ENCODE measurements around the gene DUXB. TPM values are rescaled to one million over a fixed set of nuclear protein-coding genes. Genes with fewer than 3 reads are reported as not detected.

DUXB gene
- total RNA-seq, 1 donor from 2014 or later, result not detected

DNA sequence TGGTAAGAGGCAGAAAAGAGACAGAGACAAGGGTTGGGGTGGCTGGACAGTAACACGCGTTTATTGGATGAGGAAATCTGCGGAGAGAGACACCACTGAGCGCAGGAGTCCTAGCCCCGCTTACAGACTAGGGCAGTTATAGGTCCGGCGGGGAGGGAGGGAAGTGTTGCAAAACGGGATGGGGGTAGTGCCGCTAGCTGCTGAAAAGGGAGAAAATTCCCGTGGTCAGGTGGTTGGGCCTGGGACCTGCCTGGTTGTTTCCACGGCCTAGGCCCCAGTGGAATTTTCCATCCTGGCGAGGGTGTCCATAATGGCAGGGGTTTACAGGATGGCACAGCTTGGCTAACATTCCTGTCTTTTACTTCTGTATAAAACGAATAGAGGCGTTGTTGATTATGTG is 19.0 kb downstream of the DUXB start:
- TF ChIP-seq EZH2 (IDR thresholded peaks at IDR 0.05; ENCODE audit: insufficient read depth, low read length), result no peak
- TF ChIP-seq, protein P1, sequence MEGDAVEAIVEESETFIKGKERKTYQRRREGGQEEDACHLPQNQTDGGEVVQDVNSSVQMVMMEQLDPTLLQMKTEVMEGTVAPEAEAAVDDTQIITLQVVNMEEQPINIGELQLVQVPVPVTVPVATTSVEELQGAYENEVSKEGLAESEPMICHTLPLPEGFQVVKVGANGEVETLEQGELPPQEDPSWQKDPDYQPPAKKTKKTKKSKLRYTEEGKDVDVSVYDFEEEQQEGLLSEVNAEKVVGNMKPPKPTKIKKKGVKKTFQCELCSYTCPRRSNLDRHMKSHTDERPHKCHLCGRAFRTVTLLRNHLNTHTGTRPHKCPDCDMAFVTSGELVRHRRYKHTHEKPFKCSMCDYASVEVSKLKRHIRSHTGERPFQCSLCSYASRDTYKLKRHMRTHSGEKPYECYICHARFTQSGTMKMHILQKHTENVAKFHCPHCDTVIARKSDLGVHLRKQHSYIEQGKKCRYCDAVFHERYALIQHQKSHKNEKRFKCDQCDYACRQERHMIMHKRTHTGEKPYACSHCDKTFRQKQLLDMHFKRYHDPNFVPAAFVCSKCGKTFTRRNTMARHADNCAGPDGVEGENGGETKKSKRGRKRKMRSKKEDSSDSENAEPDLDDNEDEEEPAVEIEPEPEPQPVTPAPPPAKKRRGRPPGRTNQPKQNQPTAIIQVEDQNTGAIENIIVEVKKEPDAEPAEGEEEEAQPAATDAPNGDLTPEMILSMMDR (IDR thresholded peaks at IDR 0.05; ENCODE audit: insufficient read depth, low read depth, low read length), result no peak
- no peak overlapping the region for H3K27ac Mint-ChIP-seq (ENCODE audit: unreplicated experiment)
- no peak overlapping the region for H3K4me2 ChIP-seq (ENCODE audit: low read length)

DNA sequence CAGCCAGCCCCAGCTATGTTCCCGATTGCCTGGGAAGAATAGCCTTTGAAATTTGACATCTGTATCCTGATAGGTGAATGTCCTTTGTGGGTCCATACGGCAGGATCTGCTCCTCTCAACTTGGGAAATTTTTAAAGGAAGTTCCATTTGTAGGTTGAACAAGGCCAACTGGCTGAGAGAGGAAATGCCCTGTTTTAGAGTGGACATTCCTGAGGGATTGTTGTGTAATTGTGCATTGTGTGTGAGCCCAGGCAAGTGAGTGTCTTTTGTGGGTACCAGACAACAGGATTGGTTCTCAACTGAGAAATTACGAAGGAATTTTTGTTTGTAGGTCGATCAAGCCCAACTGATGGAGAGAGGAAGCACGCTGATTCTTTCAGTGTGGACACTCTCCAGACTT is 21.9 kb downstream of the DUXB start:
- H3K9ac ChIP-seq (ENCODE audit: low read length), result no peak overlapping the region
- TF ChIP-seq, protein P1 (IDR thresholded peaks at IDR 0.05; ENCODE audit: insufficient read depth, low read depth, low read length), result no peak
- TF ChIP-seq EZH2 (IDR thresholded peaks at IDR 0.05; ENCODE audit: insufficient read depth, low read length), result no peak
- Mint-ChIP-seq H3K4me1 (ENCODE audit: low read depth, unreplicated experiment) (no peaks in the 10 kb centered on the region), H3K36me3 (ENCODE audit: low read depth, unreplicated experiment) (no peaks in the 10 kb centered on the region), H3K27me3 (ENCODE audit: low read depth, unreplicated experiment) (no peaks in the 10 kb centered on the region), H3K27ac (ENCODE audit: unreplicated experiment) (no peak overlapping the region), H3K4me3 (ENCODE audit: unreplicated experiment) (no peak overlapping the region), H3K9me3 (ENCODE audit: unreplicated experiment) (peaks cover 17% of the 10 kb centered on the region)
- FAIRE-seq (no peak), DNase-seq (ENCODE audit: low read depth) (no peak)
- no peak overlapping the region for H3K27ac ChIP-seq (ENCODE audit: low read depth, low read length)
- H4K20me1 ChIP-seq (ENCODE audit: insufficient read depth, low read length), result no peaks in the 10 kb centered on the region
- H3K27me3 ChIP-seq (ENCODE audit: insufficient read depth, low read length), result no peaks in the 10 kb centered on the region
- no peaks in the 10 kb centered on the region for H3K4me1 ChIP-seq (ENCODE audit: insufficient read depth, low read length)
- H3K9me3 ChIP-seq (ENCODE audit: insufficient read depth, low read depth, low read length), result peaks cover 4% of the 10 kb centered on the region
- no peaks in the 10 kb centered on the region for H3K79me2 ChIP-seq (ENCODE audit: insufficient read depth, low read length)
- no peak overlapping the region for H3K4me3 ChIP-seq (ENCODE audit: insufficient read depth, low read depth, low read length)
- no peak overlapping the region for H2AFZ ChIP-seq (ENCODE audit: low read depth, low read length)
- no peak overlapping the region for H3K4me2 ChIP-seq (ENCODE audit: low read length)
- H3K36me3 ChIP-seq (ENCODE audit: insufficient read depth, low read length), result no peaks in the 10 kb centered on the region

More for the DNA sequence above, 19.0 kb downstream of the DUXB start:
- H3K4me3 ChIP-seq (ENCODE audit: insufficient read depth, low read depth, low read length), result no peak overlapping the region
- H2AFZ ChIP-seq (ENCODE audit: low read depth, low read length), result no peak overlapping the region
- no peaks in the 10 kb centered on the region for H3K36me3 ChIP-seq (ENCODE audit: insufficient read depth, low read length)
- peaks cover 17% of the 10 kb centered on the region for H3K9me3 Mint-ChIP-seq (ENCODE audit: unreplicated experiment)
- no peaks in the 10 kb centered on the region for H4K20me1 ChIP-seq (ENCODE audit: insufficient read depth, low read length)
- peaks cover 4% of the 10 kb centered on the region for H3K9me3 ChIP-seq (ENCODE audit: insufficient read depth, low read depth, low read length)
- H3K4me1 Mint-ChIP-seq (ENCODE audit: low read depth, unreplicated experiment), result no peaks in the 10 kb centered on the region
- H3K27ac ChIP-seq (ENCODE audit: low read depth, low read length), result no peak overlapping the region
- no peak overlapping the region for H3K9ac ChIP-seq (ENCODE audit: low read length)
- no peaks in the 10 kb centered on the region for H3K36me3 Mint-ChIP-seq (ENCODE audit: low read depth, unreplicated experiment)
- DNase-seq (ENCODE audit: low read depth) (no peak), FAIRE-seq (no peak)
- no peaks in the 10 kb centered on the region for H3K27me3 ChIP-seq (ENCODE audit: insufficient read depth, low read length)
- H3K4me1 ChIP-seq (ENCODE audit: insufficient read depth, low read length), result no peaks in the 10 kb centered on the region
- no peaks in the 10 kb centered on the region for H3K79me2 ChIP-seq (ENCODE audit: insufficient read depth, low read length)
- no peaks in the 10 kb centered on the region for H3K27me3 Mint-ChIP-seq (ENCODE audit: low read depth, unreplicated experiment)
- H3K4me3 Mint-ChIP-seq (ENCODE audit: unreplicated experiment), result no peak overlapping the region

DNA sequence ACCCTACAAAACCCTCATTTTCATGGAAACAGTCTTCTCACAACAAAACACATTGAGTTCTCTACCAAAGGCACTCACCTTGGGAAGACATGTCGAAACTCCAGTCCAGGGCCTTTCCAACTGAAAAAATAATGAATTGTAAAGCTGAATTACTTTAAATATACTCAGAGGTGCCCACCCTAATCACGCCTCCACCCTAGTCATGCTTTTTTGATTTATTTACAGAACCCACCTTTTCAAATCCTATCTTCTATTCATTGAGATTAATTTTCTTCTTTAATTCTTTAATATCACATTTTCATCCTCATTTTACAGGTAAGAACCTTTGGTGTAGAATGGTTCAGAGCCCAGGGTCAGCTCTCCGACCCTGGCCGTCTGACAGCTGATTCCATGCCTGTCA is 24.4 kb downstream of the DUXB start, which contains the start of gene CPHXL2:
TSS of gene CPHXL2 (minus strand) at position 101 of the 400 bp plus-strand sequence. CDS start at position 91, 10 bp downstream.
- H3K9ac ChIP-seq (ENCODE audit: low read length), result no peak within 1 kb of the TSS
- no peaks in the 10 kb centered on the region for H3K4me1 Mint-ChIP-seq (ENCODE audit: low read depth, unreplicated experiment)
- no peaks in the 10 kb centered on the region for H4K20me1 ChIP-seq (ENCODE audit: insufficient read depth, low read length)
- no peak within 1 kb of the TSS for H3K4me2 ChIP-seq (ENCODE audit: low read length)
- H3K27me3 ChIP-seq (ENCODE audit: insufficient read depth, low read length), result no peaks in the 10 kb centered on the region
- no peaks in the 10 kb centered on the region for H3K9me3 ChIP-seq (ENCODE audit: insufficient read depth, low read depth, low read length)
- FAIRE-seq, result no peak
- no peak within 1 kb of the TSS for H3K4me3 ChIP-seq (ENCODE audit: insufficient read depth, low read depth, low read length)
- H3K27ac Mint-ChIP-seq (ENCODE audit: unreplicated experiment), result no peak within 1 kb of the TSS
- DNase-seq (ENCODE audit: low read depth), result no peak
- no peak for TF ChIP-seq EZH2 (IDR thresholded peaks at IDR 0.05; ENCODE audit: insufficient read depth, low read length)
- TF ChIP-seq, protein P1 (IDR thresholded peaks at IDR 0.05; ENCODE audit: insufficient read depth, low read depth, low read length), result no peak
- H2AFZ ChIP-seq (ENCODE audit: low read depth, low read length), result no peak within 1 kb of the TSS
- H3K4me1 ChIP-seq (ENCODE audit: insufficient read depth, low read length), result no peaks in the 10 kb centered on the region
- H3K9me3 Mint-ChIP-seq (ENCODE audit: unreplicated experiment), result no peaks in the 10 kb centered on the region
- H3K4me3 Mint-ChIP-seq (ENCODE audit: unreplicated experiment), result no peak within 1 kb of the TSS
- no peak within 1 kb of the TSS for H3K27ac ChIP-seq (ENCODE audit: low read depth, low read length)
- H3K27me3 Mint-ChIP-seq (ENCODE audit: low read depth, unreplicated experiment), result no peaks in the 10 kb centered on the region
- H3K36me3 Mint-ChIP-seq (ENCODE audit: low read depth, unreplicated experiment), result no peaks in the 10 kb centered on the region
- H3K79me2 ChIP-seq (ENCODE audit: insufficient read depth, low read length), result no peaks in the 10 kb centered on the region
- H3K36me3 ChIP-seq (ENCODE audit: insufficient read depth, low read length), result no peaks in the 10 kb centered on the region
